ENCODE data around the gene NCSTN.

GRCh38 chr1:160322831-160323230 lies 20.4 kb upstream of the NCSTN start:
- TF ChIP-seq, protein P1, sequence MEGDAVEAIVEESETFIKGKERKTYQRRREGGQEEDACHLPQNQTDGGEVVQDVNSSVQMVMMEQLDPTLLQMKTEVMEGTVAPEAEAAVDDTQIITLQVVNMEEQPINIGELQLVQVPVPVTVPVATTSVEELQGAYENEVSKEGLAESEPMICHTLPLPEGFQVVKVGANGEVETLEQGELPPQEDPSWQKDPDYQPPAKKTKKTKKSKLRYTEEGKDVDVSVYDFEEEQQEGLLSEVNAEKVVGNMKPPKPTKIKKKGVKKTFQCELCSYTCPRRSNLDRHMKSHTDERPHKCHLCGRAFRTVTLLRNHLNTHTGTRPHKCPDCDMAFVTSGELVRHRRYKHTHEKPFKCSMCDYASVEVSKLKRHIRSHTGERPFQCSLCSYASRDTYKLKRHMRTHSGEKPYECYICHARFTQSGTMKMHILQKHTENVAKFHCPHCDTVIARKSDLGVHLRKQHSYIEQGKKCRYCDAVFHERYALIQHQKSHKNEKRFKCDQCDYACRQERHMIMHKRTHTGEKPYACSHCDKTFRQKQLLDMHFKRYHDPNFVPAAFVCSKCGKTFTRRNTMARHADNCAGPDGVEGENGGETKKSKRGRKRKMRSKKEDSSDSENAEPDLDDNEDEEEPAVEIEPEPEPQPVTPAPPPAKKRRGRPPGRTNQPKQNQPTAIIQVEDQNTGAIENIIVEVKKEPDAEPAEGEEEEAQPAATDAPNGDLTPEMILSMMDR (IDR thresholded peaks at IDR 0.05) = no peak
- no peak for TF ChIP-seq POLR2A (IDR thresholded peaks at IDR 0.05)

Measured in lower leg skin (tissue), 3 donors.